Activated CD4-positive, alpha-beta T cell treated with anti-CD3 and anti-CD28 coated beads for 4 hours (primary cell): ENCODE data around the gene KLHL1.

Experiments used
- DNase-seq, 2 donors: peaks; one replicate each; pipeline ENCODE4 v3.0.0-alpha.2; 2020

The KLHL1 gene

GRCh38 chr13:69677343-69677742 lies 430.9 kb downstream of the KLHL1 start:
- DNase-seq, result no peak

- no peak for DNase-seq
Observed at GRCh38 chr13:69676286-69676685, 432.0 kb downstream of the KLHL1 start.

GRCh38 chr13:69660155-69660554 lies 448.1 kb downstream of the KLHL1 start:
- DNase-seq, result no peak

- no peak for DNase-seq
Observed at GRCh38 chr13:69657676-69658075, 450.6 kb downstream of the KLHL1 start.

GRCh38 chr13:69654392-69654791 lies 453.9 kb downstream of the KLHL1 start:
- DNase-seq, result no peak
